GM12874 (cell line): Measurements from ENCODE around the gene INO80E.
A peak's percentile ranks its signal among the peaks of the same experiment; 100 is the strongest.

Source experiments
- CTCF ChIP-seq: IDR thresholded peaks from 2 replicates; pipeline ENCODE4 v1.5.1; 2011; ENCODE audit warnings: low read depth, mild to moderate bottlenecking, control low read depth, low read length, moderate library complexity; ENCODE audit not compliant: insufficient read depth

Gene INO80E

GRCh38 chr16:30030841-30031413 lies 34.9 kb downstream of the INO80E start, which contains the start of gene TLCD3B:
TSS of gene TLCD3B (minus strand) at chr16:30031271. CDS start at chr16:30030527, 744 bp downstream.
- no peak for TF ChIP-seq CTCF

GRCh38 chr16:30031477-30031918 lies 35.5 kb downstream of the INO80E start:
- TF ChIP-seq CTCF = no peak

- TF ChIP-seq CTCF = peak; percentile 83
Measured at GRCh38 chr16:30032083-30032819, 36.2 kb downstream of the INO80E start.

GRCh38 chr16:30033270-30033669 lies 37.2 kb downstream of the INO80E start:
- TF ChIP-seq CTCF = no peak

- TF ChIP-seq CTCF = no peak
Measured at GRCh38 chr16:30040221-30040620, 44.2 kb downstream of the INO80E start.

GRCh38 chr16:30041841-30042240 lies 45.8 kb downstream of the INO80E start:
- peak; percentile 26; the same call in 1 of the 2 replicates for TF ChIP-seq CTCF

- TF ChIP-seq CTCF = no peak
Measured at GRCh38 chr16:30046178-30046577, 50.1 kb downstream of the INO80E start.
